ENCODE measurements around the gene RNF149. TPM values are rescaled to one million over a fixed set of nuclear protein-coding genes. Genes with fewer than 3 reads are reported as not detected.

RNF149 gene
- total RNA-seq (100 to 1,000 TPM; 114 to 139 (median 123) TPM), total RNA-seq (51.0 to 314 (median 188) reads per million in 29 experiments)
- total RNA-seq (2013): 161 TPM

GRCh38 chr2:101308432-101309210 lies at the start of gene RNF149:
TSS of gene RNF149 (minus strand) at chr2:101308701. CDS start at chr2:101308588, 113 bp downstream.
- no peaks in the 10 kb centered on the region for H3K9me3 Mint-ChIP-seq
- H3K4me3 ChIP-seq (ENCODE audit: control insufficient read depth in 1 of 2, extremely low read depth in 1 of 2, low read length in 1 of 2): peak within 1 kb of the TSS; percentile 92 to 99
- H3K36me3 ChIP-seq (ENCODE audit: control insufficient read depth in 2 of 2, extremely low read depth in 1 of 2, insufficient read depth in 1 of 2, low read length in 1 of 2): peaks cover 2 to 6% of the 10 kb centered on the region in 2 donors
- H3K27ac Mint-ChIP-seq: peak within 1 kb of the TSS; percentile 99
- peaks cover 44 to 64% of the 10 kb centered on the region in 2 experiments for H3K4me1 ChIP-seq (ENCODE audit: control insufficient read depth in 1 of 2, extremely low read depth in 1 of 2, insufficient read depth in 2 of 2, low read length in 2 of 2)
- H3K27me3 Mint-ChIP-seq: no peaks in the 10 kb centered on the region
- peaks cover 74 to 81% (median 77%) of the 10 kb centered on the region in 3 donors for H3K4me1 Mint-ChIP-seq
- peaks cover 19% of the 10 kb centered on the region for H3K36me3 Mint-ChIP-seq
- H3K9me3 ChIP-seq: no peaks in the 10 kb centered on the region
- WGBS (ENCODE audit: insufficient coverage): under 1% methylated on average over 71 of the region's 76 CpGs
- H3K4me3 Mint-ChIP-seq: peak within 1 kb of the TSS; percentile 93 to 98 (median 98)
- H3K27me3 ChIP-seq (replicated peaks in 1 of 2; ENCODE audit: control insufficient read depth in 2 of 2, extremely low read depth in 1 of 2, insufficient read depth in 2 of 2, low read length in 1 of 2): no peaks in the 10 kb centered on the region
- ChIA-PET POLR2A (interaction anchor here (0.6 to 1.0 kb wide), 9 partner anchors 15 to 1954 kb away, joined by 3 to 23 read pairs (median 4); no protein-coding TSS in a partner anchor), CTCF (interaction anchor here (0.6 to 1.2 kb wide), 7 partner anchors 10 to 711 kb away, joined by 3 to 8 read pairs (median 3); partner anchors contain the start of gene CNOT11 (in 1 of the 2))
- peak within 1 kb of the TSS; percentile 94 for H3K27ac ChIP-seq (ENCODE audit: low read length)
- DNase-seq (peak; percentile 70 to 94 (median 84)), ATAC-seq (replicated peaks in 1 of 4) (peak; percentile 74 to 81 (median 77))

GRCh38 chr2:101357376-101357775 lies 48.9 kb upstream of the RNF149 start:
- CTCF ChIA-PET: interaction anchor here (0.7 to 1.5 kb wide), 3 partner anchors 7 to 24 kb away, joined by 4 to 5 read pairs (median 4); no protein-coding TSS in a partner anchor
- H3K27ac Mint-ChIP-seq: no peak overlapping the region
- POLR2A ChIA-PET: no interaction called here

DNA sequence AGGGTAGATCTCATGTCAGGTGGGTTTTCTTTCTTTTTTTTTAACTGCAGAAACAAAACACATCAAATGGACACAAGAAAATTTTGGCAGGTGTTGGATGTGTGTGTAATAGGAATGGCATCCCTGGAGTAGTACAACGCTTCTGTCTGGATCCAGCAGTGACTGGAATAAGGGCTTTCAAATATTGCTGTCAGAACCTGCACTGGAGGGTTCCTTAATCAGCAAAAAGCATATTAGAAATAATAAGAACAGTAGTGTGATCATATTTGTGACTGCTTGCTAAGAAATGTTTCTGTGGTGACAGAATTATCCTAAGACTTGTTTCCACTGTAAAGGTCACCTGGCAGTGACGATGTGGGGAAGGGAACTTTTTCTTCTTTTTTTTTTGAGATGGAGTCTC lies 48.0 kb upstream of the RNF149 start:
- Histone ChIP-seq H3K27ac (ENCODE audit: low read length) (no peak overlapping the region), H3K9me3 (no peaks in the 10 kb centered on the region), H3K4me1 (ENCODE audit: control insufficient read depth in 1 of 2, extremely low read depth in 1 of 2, insufficient read depth in 2 of 2, low read length in 2 of 2) (peaks cover 2 to 12% of the 10 kb centered on the region in 2 experiments), H3K4me3 (ENCODE audit: control insufficient read depth in 1 of 2, extremely low read depth in 1 of 2, low read length in 1 of 2) (no peak overlapping the region), H3K27me3 (replicated peaks in 1 of 2; ENCODE audit: control insufficient read depth in 2 of 2, extremely low read depth in 1 of 2, insufficient read depth in 2 of 2, low read length in 1 of 2) (no peaks in the 10 kb centered on the region), H3K36me3 (ENCODE audit: control insufficient read depth in 2 of 2, extremely low read depth in 1 of 2, insufficient read depth in 1 of 2, low read length in 1 of 2) (no peaks in the 10 kb centered on the region)
- no peaks in the 10 kb centered on the region for H3K36me3 Mint-ChIP-seq
- ChIA-PET CTCF (no interaction called here), POLR2A (no interaction called here)
- ATAC-seq (replicated peaks in 1 of 4) (no peak), DNase-seq (no peak)
- WGBS (ENCODE audit: insufficient coverage): no CpG with 5 or more reads among the region's 2 CpGs
- H3K27ac Mint-ChIP-seq: peak overlapping the region in 1 of 2 donors; percentile 6
- H3K4me3 Mint-ChIP-seq: no peak overlapping the region
- H3K4me1 Mint-ChIP-seq: peaks cover 16 to 26% (median 17%) of the 10 kb centered on the region in 3 donors
- no peaks in the 10 kb centered on the region for H3K27me3 Mint-ChIP-seq
- H3K9me3 Mint-ChIP-seq: no peaks in the 10 kb centered on the region

More at GRCh38 chr2:101357376-101357775, 48.9 kb upstream of the RNF149 start:
- Histone ChIP-seq H3K4me3 (ENCODE audit: control insufficient read depth in 1 of 2, extremely low read depth in 1 of 2, low read length in 1 of 2) (no peak overlapping the region), H3K27me3 (replicated peaks in 1 of 2; ENCODE audit: control insufficient read depth in 2 of 2, extremely low read depth in 1 of 2, insufficient read depth in 2 of 2, low read length in 1 of 2) (no peaks in the 10 kb centered on the region), H3K36me3 (ENCODE audit: control insufficient read depth in 2 of 2, extremely low read depth in 1 of 2, insufficient read depth in 1 of 2, low read length in 1 of 2) (no peaks in the 10 kb centered on the region), H3K4me1 (ENCODE audit: control insufficient read depth in 1 of 2, extremely low read depth in 1 of 2, insufficient read depth in 2 of 2, low read length in 2 of 2) (peaks cover 10 to 20% of the 10 kb centered on the region in 2 experiments), H3K9me3 (no peaks in the 10 kb centered on the region), H3K27ac (ENCODE audit: low read length) (no peak overlapping the region)
- H3K36me3 Mint-ChIP-seq: no peaks in the 10 kb centered on the region
- no peak for DNase-seq
- H3K9me3 Mint-ChIP-seq: no peaks in the 10 kb centered on the region
- no peaks in the 10 kb centered on the region for H3K27me3 Mint-ChIP-seq
- peaks cover 25 to 34% (median 25%) of the 10 kb centered on the region in 3 donors for H3K4me1 Mint-ChIP-seq
- no peak overlapping the region for H3K4me3 Mint-ChIP-seq
- ATAC-seq (replicated peaks in 1 of 4): no peak

GRCh38 chr2:101356055-101356454 lies 47.6 kb upstream of the RNF149 start:
- no peaks in the 10 kb centered on the region for H3K36me3 Mint-ChIP-seq
- CTCF ChIA-PET: no interaction called here
- 100% methylated on average over 3 of the region's 6 CpGs for WGBS (ENCODE audit: insufficient coverage)

DNA sequence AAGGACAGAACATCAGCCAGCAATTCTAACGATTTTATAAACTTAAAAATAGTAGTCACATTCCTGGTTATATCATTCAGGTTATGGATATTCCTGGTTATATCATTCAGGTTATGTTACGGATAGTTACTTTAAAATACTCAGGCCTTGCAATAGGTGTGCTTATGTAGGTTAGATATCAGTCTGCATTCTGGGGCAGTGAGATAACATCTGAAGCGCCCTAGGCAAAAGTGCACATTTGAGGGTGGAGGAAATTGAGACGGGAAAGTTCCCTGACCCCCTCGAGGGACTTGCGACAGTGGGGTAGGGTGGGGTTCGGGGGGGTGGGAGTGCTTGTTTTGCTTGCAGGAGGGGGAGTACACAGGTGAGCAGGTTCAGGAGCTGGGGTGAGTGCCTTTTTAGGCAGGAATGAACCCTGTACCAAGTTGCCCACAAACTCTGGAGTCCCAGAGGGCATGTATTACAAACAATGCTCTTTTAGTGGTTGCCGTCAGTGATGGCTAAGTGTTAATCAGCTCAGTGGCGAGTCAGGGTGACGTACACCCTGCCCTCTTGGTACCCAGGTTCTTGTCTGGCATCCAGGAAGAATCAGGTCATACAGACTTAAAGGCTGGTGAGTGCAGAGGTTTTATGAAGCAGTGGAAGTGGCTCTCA lies 47.0 kb upstream of the RNF149 start:
- no peak overlapping the region for H3K27ac ChIP-seq (ENCODE audit: low read length)
- Mint-ChIP-seq H3K27ac (no peak overlapping the region), H3K27me3 (no peaks in the 10 kb centered on the region), H3K4me1 (peaks cover 9 to 23% (median 12%) of the 10 kb centered on the region in 3 donors), H3K4me3 (no peak overlapping the region), H3K36me3 (no peaks in the 10 kb centered on the region), H3K9me3 (no peaks in the 10 kb centered on the region)
- no peak overlapping the region for H3K4me3 ChIP-seq (ENCODE audit: control insufficient read depth in 1 of 2, extremely low read depth in 1 of 2, low read length in 1 of 2)
- CTCF ChIA-PET: no interaction called here
- DNase-seq (no peak), ATAC-seq (replicated peaks in 1 of 4) (no peak)
- H3K36me3 ChIP-seq (ENCODE audit: control insufficient read depth in 2 of 2, extremely low read depth in 1 of 2, insufficient read depth in 1 of 2, low read length in 1 of 2): no peaks in the 10 kb centered on the region
- no peaks in the 10 kb centered on the region for H3K9me3 ChIP-seq
- H3K27me3 ChIP-seq (replicated peaks in 1 of 2; ENCODE audit: control insufficient read depth in 2 of 2, extremely low read depth in 1 of 2, insufficient read depth in 2 of 2, low read length in 1 of 2): no peaks in the 10 kb centered on the region
- POLR2A ChIA-PET: interaction anchor here in 1 of 2 donors (0.6 kb wide), 1 partner anchor 75 kb away, joined by 4 read pairs; no protein-coding TSS in a partner anchor
- WGBS (ENCODE audit: insufficient coverage): 74% methylated on average over 8 of the region's 10 CpGs
- H3K4me1 ChIP-seq (ENCODE audit: control insufficient read depth in 1 of 2, extremely low read depth in 1 of 2, insufficient read depth in 2 of 2, low read length in 2 of 2): peaks cover 0 to 5% of the 10 kb centered on the region in 2 experiments

More at GRCh38 chr2:101356055-101356454, 47.6 kb upstream of the RNF149 start:
- Histone ChIP-seq H3K4me3 (ENCODE audit: control insufficient read depth in 1 of 2, extremely low read depth in 1 of 2, low read length in 1 of 2) (no peak overlapping the region), H3K27me3 (replicated peaks in 1 of 2; ENCODE audit: control insufficient read depth in 2 of 2, extremely low read depth in 1 of 2, insufficient read depth in 2 of 2, low read length in 1 of 2) (no peaks in the 10 kb centered on the region), H3K27ac (ENCODE audit: low read length) (no peak overlapping the region), H3K9me3 (no peaks in the 10 kb centered on the region), H3K4me1 (ENCODE audit: control insufficient read depth in 1 of 2, extremely low read depth in 1 of 2, insufficient read depth in 2 of 2, low read length in 2 of 2) (peaks cover 0 to 7% of the 10 kb centered on the region in 2 experiments), H3K36me3 (ENCODE audit: control insufficient read depth in 2 of 2, extremely low read depth in 1 of 2, insufficient read depth in 1 of 2, low read length in 1 of 2) (no peaks in the 10 kb centered on the region)
- Mint-ChIP-seq H3K9me3 (no peaks in the 10 kb centered on the region), H3K27me3 (no peaks in the 10 kb centered on the region), H3K4me3 (no peak overlapping the region), H3K4me1 (peaks cover 11 to 24% (median 12%) of the 10 kb centered on the region in 3 donors), H3K27ac (peak overlapping the region in 1 of 2 donors; percentile 6)
- DNase-seq (no peak), ATAC-seq (replicated peaks in 1 of 4) (no peak)
- POLR2A ChIA-PET: interaction anchor here in 1 of 2 donors (0.6 kb wide), 1 partner anchor 76 kb away, joined by 4 read pairs; no protein-coding TSS in a partner anchor

All from T-cell (primary cell).